ENCODE measurements around the gene OPRL1.

The OPRL1 gene

GRCh38 chr20:64080013-64080812, at the start of gene OPRL1:
Gene OPRL1 (plus strand): TSS chr20:64080082. CDS start chr20:64092721, 12,639 bp downstream.
- DNase-seq, result peak; percentile 19 to 65

DNA sequence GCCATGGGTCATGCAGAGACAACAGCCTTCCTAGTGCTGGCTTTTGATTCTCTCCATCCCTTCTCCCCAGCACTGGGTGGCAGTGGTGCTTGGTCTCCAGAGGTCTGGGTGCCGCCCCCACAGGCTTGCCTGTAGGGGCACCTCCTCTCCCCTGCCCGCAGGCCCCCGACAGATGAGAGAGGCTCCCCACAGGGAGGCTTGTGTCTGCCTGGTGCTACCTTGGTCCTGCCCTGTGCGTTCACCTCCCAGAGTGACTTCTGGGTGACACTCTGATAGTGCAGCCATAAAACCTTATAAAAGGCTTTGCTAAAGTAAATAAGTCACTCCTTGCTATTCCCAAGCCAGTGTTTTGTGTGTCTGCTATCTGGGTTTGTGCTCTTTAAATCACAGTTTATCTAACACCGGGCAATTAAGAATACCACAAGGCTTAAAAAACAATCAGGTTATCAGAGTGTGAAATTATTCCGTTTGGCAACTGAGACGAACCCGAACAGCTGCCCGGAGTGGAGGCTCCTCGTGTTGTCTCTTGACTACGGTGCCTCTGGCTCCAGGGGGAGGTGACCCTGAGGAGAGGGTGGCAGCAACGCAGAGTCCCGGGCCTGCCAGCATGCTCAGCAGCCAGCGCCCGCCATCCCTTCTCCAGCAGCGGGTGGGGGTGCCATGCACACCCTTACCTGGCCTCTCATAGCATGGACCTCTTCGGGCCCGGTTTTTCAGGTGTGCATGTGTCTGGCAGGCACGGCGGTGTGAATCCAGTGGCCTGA, 49.3 kb upstream of the OPRL1 start:
- DNase-seq, result no peak

DNA sequence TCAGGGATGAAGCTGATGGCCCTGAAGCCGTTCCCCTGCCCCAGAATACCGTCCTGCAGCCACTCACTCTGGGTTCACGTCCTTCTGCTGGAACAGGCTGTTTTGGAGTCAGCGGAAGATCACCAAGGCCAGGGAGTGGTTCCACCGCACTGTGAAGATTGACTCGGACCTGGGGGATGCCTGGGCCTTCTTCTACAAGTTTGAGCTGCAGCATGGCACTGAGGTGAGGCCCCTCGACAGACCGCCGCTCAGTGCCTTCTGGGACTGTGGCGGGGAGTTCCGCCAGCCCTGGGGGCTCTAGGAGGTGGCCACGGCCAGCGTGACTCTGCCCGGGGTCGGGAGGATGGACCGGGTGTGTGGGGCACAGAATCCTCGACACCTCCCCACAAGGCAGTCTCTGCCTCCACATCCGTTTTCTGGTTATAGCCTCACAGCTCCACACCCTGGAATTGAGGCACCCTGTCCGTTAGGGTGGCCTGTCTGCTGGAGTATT, 48.0 kb upstream of the OPRL1 start:
- no peak for DNase-seq

GRCh38 chr20:64032706-64033624, 46.9 kb upstream of the OPRL1 start:
- no peak for DNase-seq

GRCh38 chr20:64033981-64034493, 45.8 kb upstream of the OPRL1 start:
- DNase-seq, result no peak

DNA sequence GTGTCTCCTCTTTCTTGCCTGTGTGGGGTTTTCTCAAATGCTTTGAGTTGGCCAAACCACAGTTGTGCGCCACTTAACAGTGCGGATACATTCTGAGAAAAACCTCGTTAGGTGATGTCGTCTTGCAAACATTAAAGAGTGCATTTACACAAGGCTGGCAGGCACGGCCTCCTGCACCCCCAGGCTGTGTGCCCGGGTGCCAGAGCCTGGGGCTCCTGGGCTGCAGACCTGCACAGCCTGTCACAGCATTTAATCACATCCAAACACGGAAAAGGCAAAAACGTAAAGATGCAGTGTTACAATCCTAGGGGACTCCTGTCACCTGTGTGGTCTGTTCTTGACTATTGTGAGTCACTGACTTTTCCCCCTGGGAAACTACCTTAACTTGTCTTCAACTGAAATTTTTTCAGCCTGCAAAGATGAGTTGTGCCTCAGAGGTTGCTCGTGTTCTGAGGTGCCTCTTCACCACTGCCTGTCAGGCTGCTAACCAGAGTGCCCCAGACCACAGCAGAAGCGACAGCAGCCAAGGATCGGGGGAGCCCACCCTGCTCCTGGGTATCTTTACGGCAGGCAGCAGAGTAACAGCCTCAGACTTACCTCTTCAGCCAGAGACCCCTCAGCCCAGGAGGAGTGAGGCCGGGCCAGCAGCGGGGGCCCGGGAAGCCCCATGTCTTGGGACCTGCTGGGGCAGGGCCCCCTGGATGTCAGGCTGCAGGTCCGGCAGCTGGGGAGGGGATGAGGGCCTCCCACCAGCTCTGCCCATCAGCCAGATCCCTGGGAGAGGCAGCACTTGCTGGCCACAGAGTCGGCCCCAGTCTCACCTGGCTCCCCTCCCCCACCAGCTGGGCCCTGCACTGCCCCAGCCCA, 44.6 kb upstream of the OPRL1 start:
- DNase-seq, result no peak

DNA sequence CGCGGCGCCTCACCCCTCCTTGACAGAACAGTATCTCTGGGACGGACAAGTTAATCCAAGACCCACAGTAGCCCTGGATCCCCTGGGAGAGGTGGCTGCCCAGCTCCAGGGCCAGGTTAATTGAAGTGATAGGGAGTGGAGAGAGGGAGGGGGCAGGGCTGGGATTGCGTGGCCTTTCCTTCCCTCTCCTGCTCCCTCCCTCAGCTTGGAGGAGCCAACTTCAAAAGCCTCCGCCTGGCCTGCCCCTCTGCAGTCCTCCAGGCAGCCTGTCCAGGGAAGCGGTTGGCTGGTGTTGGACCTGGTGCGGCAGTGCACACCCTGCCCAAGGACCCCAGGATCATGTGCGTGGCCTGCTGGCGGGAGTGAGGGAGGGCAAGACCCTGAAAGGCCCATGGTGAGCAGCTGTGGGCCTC, 43.9 kb upstream of the OPRL1 start, which contains the start of gene C20orf204:
Gene C20orf204, plus strand, starts transcription at position 250 of the 413 bp plus-strand sequence. Its CDS starts 142 bp downstream, at position 392.
- DNase-seq, result no peak

DNA sequence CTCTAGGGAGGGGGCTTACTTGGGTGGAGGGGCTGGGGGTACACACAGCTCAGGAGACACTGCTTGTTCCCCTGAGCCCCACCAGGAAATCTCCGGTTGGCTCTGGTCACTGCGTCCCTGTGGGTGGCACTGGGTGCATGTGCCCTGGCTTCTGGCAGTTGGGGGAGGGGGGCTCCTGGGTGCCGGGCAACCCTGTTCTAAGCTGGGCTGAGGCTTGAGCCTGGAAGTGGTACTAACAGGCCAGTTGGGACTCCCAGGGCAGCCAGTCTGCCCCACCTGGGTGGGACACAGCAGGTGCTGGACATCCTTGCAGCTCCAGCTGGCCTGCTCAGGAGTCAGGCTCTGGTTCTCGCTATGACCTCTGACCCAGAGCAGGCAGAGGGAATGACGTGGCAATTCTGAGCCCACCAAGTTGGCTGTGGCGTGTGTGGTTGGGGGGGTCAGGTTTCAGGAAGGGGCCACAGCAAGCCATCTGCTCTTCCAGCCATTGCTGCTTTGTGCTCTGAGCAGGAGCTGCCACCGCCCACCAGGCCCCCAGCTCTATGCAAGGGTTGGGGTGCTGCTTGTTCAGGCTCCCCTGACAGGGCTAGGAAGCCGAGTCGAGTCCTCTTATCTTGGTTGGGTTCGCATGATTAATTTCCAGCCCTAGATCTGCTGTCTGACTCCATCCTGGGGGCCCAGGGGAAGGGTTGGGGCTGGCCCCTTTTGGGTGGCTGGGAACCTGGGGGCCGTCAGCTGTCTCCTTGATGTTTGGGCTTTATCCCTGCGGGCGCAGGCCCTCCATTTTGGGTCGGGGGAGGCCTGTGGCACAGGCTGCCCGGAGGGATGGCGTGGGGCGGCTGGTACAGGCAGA, 43.3 kb upstream of the OPRL1 start:
- DNase-seq, result no peak

DNA sequence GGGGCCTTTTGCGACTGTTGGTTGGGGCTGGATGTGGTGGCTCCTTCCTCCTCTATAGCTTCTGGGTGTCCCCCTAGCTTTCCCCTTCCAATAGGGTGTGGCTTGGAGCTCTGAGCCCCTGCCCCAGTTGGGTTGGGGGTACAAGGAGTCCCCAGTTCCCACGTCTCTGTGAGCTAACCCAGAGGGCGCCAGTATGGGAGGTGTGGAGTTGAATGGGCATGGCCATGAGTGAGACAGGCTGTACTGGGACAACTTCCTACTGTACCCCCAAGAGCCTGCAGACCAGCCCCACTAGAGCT, 42.7 kb upstream of the OPRL1 start:
- DNase-seq, result no peak

DNA sequence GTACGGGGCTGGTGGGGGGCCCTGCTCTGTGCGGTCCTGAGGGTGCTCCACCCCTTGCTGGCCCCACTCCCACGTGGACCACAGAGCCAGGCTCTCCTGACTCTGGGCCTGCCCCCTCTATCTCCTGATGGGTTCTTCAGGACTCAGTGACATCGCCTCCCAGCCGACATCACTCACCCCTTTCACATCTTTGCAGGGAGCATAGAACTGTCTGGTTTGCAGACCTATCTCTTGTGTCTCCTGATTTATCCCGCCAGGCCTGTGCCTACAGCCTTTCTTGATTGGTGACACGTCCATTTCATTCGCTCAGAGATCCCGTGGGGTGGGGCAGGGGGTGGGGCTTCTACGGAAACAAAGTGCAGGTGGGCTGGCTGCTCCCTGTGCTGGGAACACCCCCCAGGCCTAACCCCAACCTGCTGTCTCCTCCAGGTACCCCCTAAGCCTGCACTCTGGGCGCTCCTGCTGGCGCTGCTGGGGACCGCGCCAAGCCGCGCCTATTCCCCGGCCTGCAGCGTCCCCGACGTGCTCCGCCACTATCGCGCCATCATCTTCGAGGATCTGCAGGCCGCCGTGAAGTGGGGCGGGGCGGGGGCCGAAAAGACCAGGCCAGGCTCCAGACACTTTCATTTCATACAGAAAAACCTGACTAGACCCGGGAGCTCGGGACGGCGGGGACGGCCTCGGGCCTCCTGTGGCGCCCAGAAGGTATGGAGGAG, 42.2 kb upstream of the OPRL1 start:
- DNase-seq, result no peak

DNA sequence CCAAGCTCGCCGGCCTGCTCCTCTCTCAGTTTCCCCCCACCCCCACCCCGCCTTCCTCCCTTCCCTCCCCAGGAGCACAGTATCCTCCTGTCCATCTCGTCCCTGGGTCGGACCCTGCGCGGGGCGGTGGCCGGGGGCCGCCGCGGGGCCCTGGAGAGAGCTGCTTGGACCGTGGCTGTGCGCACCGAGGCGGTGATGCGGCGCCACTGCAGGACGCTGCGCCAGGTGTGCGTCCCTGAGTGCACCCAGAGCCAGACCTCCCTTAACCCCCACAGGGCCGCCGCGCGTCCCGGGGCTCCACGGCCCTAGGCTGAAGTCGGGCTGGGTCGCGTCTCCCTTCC, 41.7 kb upstream of the OPRL1 start:
- no peak for DNase-seq

DNA sequence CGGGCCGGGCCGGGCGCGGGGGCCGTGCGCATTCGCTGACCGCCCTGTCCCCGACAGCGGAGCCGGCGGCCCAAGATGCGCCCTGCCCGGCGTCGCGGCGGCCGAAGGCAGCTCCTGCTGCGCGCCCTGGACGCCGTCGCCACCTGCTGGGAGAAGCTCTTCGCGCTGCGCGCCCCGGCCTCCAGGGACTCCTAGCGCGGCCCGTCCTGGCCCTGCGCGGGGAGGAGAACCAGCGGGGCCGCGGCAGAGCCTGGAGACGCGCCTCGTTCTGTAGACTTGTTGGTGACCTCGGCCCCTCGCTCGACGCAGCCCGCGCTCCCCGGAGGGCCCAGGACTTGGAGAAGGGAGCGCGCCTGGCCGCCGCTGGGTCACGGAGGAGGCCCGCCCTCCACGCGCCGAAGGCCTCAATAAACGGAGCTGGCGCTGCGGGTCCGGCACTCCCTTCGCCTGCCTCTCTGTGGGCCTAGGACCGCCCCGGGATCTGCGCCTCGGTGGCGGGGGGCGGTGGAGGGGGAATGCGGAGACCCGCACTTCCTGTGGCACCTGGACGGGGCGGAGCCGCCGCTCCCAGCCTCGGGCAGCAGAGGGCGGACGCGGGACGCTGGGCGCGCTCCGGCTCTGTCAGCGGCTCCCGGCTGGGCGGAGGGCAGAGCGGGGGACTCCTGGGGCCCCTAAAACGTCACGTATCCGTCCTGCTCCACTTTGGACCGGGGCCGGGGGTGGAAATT, 41.2 kb upstream of the OPRL1 start:
- DNase-seq, result peak; percentile 35 to 63

DNA sequence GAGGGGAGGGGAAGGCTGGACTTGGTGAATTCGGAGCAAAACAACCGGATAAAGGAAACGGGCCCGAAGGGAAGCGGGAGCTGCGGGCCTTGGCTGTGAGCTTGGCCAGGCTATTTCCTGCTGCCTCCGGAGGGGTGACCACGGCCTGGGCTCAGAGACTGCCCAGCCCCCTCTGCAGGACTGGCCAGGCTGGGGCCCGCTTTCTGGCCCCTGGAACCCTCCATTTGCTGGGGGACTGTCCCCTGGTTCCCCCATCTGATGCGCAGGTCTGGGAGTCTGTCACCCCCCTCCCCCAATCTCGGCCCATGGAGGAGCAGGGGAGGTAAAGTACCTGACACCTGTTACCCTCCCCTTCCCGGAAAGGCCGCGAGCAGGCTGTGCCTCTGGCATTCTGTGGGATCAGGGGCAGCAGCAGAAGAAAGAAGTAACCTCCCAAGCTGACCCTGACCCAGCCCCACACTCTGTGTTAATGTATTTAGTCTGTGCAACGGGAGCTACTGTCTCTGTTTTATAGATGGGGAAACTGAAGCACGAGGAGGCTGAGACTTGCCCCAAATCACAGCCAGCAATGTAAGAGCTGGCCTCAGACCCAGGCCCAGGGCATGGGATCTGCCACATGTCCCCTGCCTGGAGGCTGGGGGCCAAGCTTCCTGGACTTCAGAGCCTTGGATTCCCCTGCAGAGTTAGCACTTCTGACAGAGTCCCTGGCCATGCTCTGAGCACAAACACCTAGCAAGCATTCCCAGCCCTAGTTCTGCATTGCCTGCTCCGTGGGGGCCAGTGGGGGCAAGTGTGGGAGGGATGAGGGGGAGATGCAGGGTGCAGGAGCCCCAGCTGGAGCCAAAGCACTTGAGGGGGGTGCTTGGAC, 40.4 kb upstream of the OPRL1 start:
- no peak for DNase-seq

- no peak for DNase-seq
Observed at GRCh38 chr20:64040231-64041039, 39.4 kb upstream of the OPRL1 start.

DNA sequence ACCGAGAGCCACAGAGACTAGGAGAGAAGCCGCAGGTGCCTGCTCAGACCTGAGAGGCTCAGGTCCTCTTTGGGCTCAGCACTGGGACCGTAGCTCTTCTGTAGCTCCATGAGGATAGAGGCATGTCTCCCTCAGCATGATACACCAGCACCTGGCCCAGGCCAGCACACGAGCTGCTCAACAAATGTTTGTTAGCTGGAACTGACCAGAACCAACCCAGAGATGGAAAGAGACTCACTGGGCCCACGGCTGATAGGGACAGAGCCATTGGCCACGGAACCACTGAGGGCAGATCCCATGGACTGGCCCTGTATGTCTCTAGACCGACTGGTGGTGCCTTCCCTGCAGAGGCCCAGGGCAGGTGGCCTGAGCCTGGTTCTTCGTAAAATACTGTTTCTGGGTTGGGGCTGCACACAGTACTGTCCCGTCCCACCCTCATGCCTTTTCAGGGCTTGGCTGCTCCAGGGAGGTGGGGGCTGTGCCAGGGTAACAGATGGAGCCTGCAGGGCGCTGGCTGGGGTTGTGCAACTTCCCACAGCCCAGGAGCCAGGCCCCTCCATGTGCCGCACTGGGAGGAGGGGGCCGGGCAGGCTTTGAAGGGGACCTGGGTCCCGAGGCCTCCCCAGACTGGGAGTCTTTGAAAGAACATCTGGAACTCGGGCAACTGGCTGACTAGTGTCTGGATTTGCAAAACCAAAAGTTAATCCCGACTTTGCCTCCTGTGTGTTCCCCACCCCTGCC, 38.7 kb upstream of the OPRL1 start:
- no peak for DNase-seq

GRCh38 chr20:64041781-64042053, 38.2 kb upstream of the OPRL1 start:
- DNase-seq, result no peak

All from bone marrow (tissue), 2 donors.